SU-DHL-6 (cell line): Measurements from ENCODE around the gene CCDC9.
A peak's percentile ranks its signal among the peaks of the same experiment; 100 is the strongest.

ENCODE experiments used
- H2AFZ ChIP-seq: fragments of 200-600 bp; sonication (generic); 2 replicates; pipeline ENCODE4 v1.6.1; 2014; ENCODE audit warnings: low read depth, mild to moderate bottlenecking, moderate library complexity, mixed read lengths, antibody characterized with exemption, low read length; ENCODE audit not compliant: severe bottlenecking
- H3F3A ChIP-seq: fragments of 200-600 bp; shearing (Covaris generic); 2 replicates; pipeline ENCODE4 v1.6.0; 2016; ENCODE audit warnings: antibody characterized with exemption, mild to moderate bottlenecking; ENCODE audit not compliant: insufficient read depth
- H3K27ac ChIP-seq: fragments of 200-600 bp; sonication (generic); 2 replicates; pipeline ENCODE4 v1.5.1; 2016; ENCODE audit warnings: low read depth, mild to moderate bottlenecking, low read length, moderate library complexity, mixed read lengths
- H3K27me3 ChIP-seq: fragments of 200-600 bp; sonication (generic), shearing (Covaris generic); 2 replicates; pipeline ENCODE4 v1.6.0; 2014; ENCODE audit warnings: mild to moderate bottlenecking, low read length
- H3K36me3 ChIP-seq: fragments of 200-600 bp; sonication (generic); 2 replicates; pipeline ENCODE4 v1.6.1; 2014; ENCODE audit warnings: mild to moderate bottlenecking, low read length, mixed read lengths
- H3K4me2 ChIP-seq: fragments of 300-600, 200-600 bp; shearing (Covaris generic), sonication (generic); 2 replicates; pipeline ENCODE4 v1.6.0; 2014; ENCODE audit warnings: low read length, low read depth, mild to moderate bottlenecking; ENCODE audit not compliant: poor library complexity, severe bottlenecking
- H3K4me3 ChIP-seq: fragments of 200-600 bp; sonication (generic); 2 replicates; pipeline ENCODE4 v1.5.1; 2014; ENCODE audit warnings: antibody characterized with exemption, low read length, mild to moderate bottlenecking, mixed read lengths; ENCODE audit not compliant: insufficient read depth, poor library complexity, severe bottlenecking
- H3K79me2 ChIP-seq: fragments of 200-600 bp; sonication (generic); 2 replicates; pipeline ENCODE4 v1.6.1; 2014; ENCODE audit warnings: mild to moderate bottlenecking, low read length, moderate library complexity; ENCODE audit not compliant: insufficient read depth
- H3K9ac ChIP-seq: fragments of 200-600 bp; sonication (generic); 2 replicates; pipeline ENCODE4 v1.7.0; 2014; ENCODE audit warnings: mild to moderate bottlenecking, low read length
- H3K9me2 ChIP-seq: fragments of 200-600 bp; sonication (generic); replicated peaks from 2 replicates; pipeline ENCODE4 v1.6.1; 2014; ENCODE audit warnings: low read length; ENCODE audit not compliant: insufficient read depth
- H3K9me3 ChIP-seq: fragments of 200-600 bp; sonication (generic); 2 replicates; pipeline ENCODE4 v1.6.1; 2014; ENCODE audit warnings: low read length, mixed read lengths; ENCODE audit not compliant: insufficient read depth
- H4K20me1 ChIP-seq: fragments of 200-600 bp; sonication (generic); 2 replicates; pipeline ENCODE4 v1.6.1; 2014; ENCODE audit warnings: low read depth, mild to moderate bottlenecking, antibody characterized with exemption, low read length, moderate library complexity, mixed read lengths
- EZH2phosphoT487 ChIP-seq: fragments of 200-600 bp; sonication (generic), shearing (Covaris generic); conservative IDR thresholded peaks from 2 replicates; pipeline ENCODE4 v1.6.1; 2018; ENCODE audit warnings: mild to moderate bottlenecking, antibody characterized with exemption, low read length, moderate library complexity, mixed read lengths
- TF ChIP-seq, protein P1 (sequence below): fragments of 200-600 bp; sonication (generic); IDR thresholded peaks from one replicate; pipeline ENCODE4 v1.5.1; 2017; ENCODE audit warnings: antibody characterized with exemption, mild to moderate bottlenecking, low read length, moderate library complexity; ENCODE audit not compliant: insufficient read depth, poor library complexity, severe bottlenecking

The CCDC9 gene

DNA sequence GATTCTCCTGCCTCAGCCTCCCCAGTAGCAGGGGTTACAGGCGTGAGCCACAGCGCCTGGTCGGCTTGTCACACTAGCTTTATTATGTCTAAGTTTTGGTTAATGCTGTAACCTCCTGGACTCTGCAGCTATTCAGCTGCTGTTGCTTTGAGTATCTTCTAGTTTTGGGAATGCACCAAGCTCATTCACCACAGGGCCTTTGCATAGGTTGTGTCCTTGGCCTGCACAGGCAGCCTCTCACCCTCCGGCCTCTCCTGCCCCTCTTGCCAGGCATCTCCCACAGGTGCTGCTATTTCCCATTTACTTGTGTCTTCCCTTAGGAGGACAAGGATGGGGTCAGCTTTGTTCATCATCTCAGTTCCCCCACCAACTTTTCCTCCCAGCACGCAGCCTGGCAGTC lies 2.4 kb upstream of the CCDC9 start:
- Histone ChIP-seq H3K4me2 (no peak overlapping the region), H3F3A (peaks cover 6% of the 10 kb centered on the region)
- TF ChIP-seq EZH2phosphoT487 = no peak
- TF ChIP-seq, protein P1, sequence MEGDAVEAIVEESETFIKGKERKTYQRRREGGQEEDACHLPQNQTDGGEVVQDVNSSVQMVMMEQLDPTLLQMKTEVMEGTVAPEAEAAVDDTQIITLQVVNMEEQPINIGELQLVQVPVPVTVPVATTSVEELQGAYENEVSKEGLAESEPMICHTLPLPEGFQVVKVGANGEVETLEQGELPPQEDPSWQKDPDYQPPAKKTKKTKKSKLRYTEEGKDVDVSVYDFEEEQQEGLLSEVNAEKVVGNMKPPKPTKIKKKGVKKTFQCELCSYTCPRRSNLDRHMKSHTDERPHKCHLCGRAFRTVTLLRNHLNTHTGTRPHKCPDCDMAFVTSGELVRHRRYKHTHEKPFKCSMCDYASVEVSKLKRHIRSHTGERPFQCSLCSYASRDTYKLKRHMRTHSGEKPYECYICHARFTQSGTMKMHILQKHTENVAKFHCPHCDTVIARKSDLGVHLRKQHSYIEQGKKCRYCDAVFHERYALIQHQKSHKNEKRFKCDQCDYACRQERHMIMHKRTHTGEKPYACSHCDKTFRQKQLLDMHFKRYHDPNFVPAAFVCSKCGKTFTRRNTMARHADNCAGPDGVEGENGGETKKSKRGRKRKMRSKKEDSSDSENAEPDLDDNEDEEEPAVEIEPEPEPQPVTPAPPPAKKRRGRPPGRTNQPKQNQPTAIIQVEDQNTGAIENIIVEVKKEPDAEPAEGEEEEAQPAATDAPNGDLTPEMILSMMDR = no peak

GRCh38 chr19:47256693-47257410 lies 527 bp downstream of the CCDC9 start:
- Histone ChIP-seq H2AFZ (peak overlapping the region; percentile 92), H3K27ac (peak overlapping the region; percentile 68), H3F3A (peaks cover 6% of the 10 kb centered on the region), H3K79me2 (no peaks in the 10 kb centered on the region), H3K27me3 (no peaks in the 10 kb centered on the region), H3K9ac (peak overlapping the region; percentile 45), H3K9me3 (no peaks in the 10 kb centered on the region), H4K20me1 (no peaks in the 10 kb centered on the region; the same call in 1 of the 2 replicates), H3K36me3 (no peaks in the 10 kb centered on the region), H3K9me2 (no peaks in the 10 kb centered on the region), H3K4me3 (peak overlapping the region; percentile 58), H3K4me2 (peak overlapping the region; percentile 68)
- no peak for TF ChIP-seq EZH2phosphoT487
- TF ChIP-seq, protein P1 = no peak

More for the DNA sequence above, 2.4 kb upstream of the CCDC9 start:
- H3K27me3 ChIP-seq = no peaks in the 10 kb centered on the region
- H3K9ac ChIP-seq = no peak overlapping the region
- no peaks in the 10 kb centered on the region for H3K79me2 ChIP-seq
- H2AFZ ChIP-seq = no peak overlapping the region
- no peaks in the 10 kb centered on the region for H3K9me2 ChIP-seq
- no peaks in the 10 kb centered on the region for H3K36me3 ChIP-seq
- no peaks in the 10 kb centered on the region; the same call in 1 of the 2 replicates for H4K20me1 ChIP-seq
- no peak overlapping the region for H3K27ac ChIP-seq
- no peak overlapping the region for H3K4me3 ChIP-seq
- H3K9me3 ChIP-seq = no peaks in the 10 kb centered on the region

DNA sequence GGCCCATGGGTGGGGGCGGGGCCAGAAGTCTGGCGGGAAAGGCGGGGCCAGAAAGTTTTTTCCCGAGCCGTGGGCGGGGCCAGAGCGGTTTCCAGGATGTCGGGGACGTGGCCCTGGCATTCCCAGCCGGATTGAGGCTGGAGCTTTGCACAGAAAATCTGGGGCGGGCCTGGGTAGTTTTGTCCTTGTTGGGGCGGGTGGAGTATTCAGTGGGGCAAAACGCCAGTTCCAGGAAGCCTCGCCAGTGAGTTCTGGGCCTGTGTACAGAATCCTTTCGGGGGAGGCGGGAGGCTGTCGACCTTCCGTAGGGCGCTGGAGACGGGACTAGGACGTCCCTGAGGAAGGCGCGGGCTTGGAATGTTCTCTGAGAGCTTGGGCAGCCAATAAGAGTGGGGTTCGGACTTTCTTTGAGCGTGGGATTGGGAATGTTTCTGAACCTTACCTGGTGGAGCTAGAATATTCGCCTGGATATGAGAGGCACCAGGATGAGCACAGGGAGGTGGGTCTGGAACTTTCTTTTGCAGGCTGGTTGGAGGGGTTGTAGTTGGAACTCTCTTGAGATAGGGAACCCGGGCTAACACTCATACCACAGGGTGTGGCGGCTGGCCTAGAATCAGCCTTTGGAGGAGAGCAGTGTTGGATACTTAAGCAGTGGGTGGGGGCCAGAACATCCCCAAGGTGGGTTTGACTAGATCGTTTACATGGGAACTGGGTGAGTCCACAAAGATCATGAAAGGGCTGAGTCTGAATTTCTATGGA lies 1.3 kb downstream of the CCDC9 start:
- Histone ChIP-seq H3K4me2 (peak overlapping the region; percentile 68), H2AFZ (no peak overlapping the region), H3K27me3 (no peaks in the 10 kb centered on the region), H3F3A (peaks cover 6% of the 10 kb centered on the region), H3K27ac (peak overlapping the region; percentile 13; the same call in 1 of the 2 replicates), H3K4me3 (peak overlapping the region; percentile 58), H4K20me1 (no peaks in the 10 kb centered on the region; the same call in 1 of the 2 replicates), H3K36me3 (no peaks in the 10 kb centered on the region), H3K9me3 (no peaks in the 10 kb centered on the region), H3K9me2 (no peaks in the 10 kb centered on the region), H3K79me2 (no peaks in the 10 kb centered on the region), H3K9ac (peak overlapping the region; percentile 45)
- TF ChIP-seq, protein P1 = no peak
- no peak for TF ChIP-seq EZH2phosphoT487
